Fibroblast of skin of right biceps (primary cell): ENCODE results near the gene OLFM1.

Experiments used
- DNase-seq: peaks from one replicate; pipeline ENCODE4 v3.0.0-alpha.2; 2013

Gene OLFM1

DNA sequence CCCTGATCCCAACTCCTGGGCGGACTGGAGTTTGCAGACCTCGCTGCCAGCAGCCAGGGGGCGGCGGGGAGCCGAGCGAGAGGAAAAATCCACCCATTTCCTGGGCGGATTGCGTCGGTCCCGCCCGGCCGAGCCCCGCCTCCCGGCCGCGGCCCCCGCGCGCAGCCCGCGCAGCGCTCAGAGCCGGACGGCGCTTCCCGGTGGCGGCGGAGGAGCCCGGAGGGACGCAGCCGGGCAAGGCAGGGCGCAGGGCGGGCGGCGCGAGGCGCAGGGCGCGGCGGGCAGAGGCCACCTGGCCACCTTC is at the start of gene OLFM1:
OLFM1 (plus strand) TSS at position 180 of the 304 bp plus-strand sequence. CDS start 322 bp downstream, outside the sequence.
- DNase-seq = peak; percentile 44

DNA sequence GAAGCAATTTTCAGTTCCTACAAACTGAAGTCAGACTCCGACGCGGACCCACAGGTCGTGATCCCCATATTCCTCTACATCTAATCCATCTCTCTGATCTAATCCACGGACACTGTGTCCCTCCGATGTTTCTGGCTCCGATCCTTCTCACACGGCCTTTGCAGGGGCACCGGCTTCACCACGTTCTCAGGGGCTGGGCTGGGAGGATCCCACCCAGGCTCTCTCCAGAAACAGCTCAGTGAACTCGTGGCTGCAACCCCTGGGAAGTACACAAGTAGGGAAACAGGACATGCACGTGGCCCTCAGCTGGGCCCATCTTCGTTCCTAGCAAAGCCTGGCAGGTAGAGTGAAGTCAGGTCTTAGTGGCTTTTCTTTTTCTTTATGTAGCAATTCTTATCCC is 49.1 kb upstream of the OLFM1 start:
- DNase-seq = no peak

DNA sequence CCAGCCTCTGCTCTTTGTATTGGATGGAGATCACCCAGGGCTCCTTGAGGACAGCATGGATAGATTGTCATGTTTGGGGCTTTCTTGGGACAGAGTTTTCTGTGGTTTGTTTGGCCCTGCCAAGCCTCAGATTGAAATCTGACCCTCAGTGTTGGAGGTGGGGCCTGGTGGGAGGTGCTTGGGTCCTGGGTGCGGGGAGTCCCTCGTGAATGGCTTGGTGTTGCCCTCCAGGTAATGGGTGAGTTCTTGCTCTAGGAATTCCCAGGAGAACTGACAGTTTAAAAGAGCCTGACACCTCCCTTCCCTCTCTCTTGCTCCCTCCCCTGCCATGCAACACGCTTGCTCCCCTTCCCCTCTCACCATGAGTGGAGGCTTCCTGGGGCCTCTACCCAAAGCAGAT is 48.6 kb upstream of the OLFM1 start:
- no peak for DNase-seq

- no peak for DNase-seq
Measured at GRCh38 chr9:135039266-135039870, 48.1 kb upstream of the OLFM1 start.

GRCh38 chr9:135039916-135040645 is 47.4 kb upstream of the OLFM1 start:
- no peak for DNase-seq

- no peak for DNase-seq
Measured at GRCh38 chr9:135040892-135041291, 46.6 kb upstream of the OLFM1 start.

DNA sequence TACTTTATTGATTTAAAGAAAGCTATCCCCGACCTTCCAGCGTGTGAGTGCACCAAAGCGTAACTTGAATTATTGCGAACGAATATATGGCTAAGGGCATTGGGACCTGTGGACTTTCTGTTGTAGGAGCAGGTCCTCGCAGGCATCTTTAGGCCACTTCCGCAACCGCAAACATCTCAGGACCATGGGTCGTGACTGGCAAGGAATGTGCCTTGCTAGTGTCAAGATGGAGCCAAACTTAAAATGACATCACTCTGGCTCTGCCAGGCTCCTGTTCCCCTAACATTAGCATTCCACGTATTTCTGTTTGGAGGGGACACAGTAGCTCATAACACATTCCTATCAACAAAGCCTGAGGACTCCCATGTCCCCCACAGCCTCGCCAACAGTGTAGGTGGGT is 44.1 kb upstream of the OLFM1 start:
- no peak for DNase-seq

DNA sequence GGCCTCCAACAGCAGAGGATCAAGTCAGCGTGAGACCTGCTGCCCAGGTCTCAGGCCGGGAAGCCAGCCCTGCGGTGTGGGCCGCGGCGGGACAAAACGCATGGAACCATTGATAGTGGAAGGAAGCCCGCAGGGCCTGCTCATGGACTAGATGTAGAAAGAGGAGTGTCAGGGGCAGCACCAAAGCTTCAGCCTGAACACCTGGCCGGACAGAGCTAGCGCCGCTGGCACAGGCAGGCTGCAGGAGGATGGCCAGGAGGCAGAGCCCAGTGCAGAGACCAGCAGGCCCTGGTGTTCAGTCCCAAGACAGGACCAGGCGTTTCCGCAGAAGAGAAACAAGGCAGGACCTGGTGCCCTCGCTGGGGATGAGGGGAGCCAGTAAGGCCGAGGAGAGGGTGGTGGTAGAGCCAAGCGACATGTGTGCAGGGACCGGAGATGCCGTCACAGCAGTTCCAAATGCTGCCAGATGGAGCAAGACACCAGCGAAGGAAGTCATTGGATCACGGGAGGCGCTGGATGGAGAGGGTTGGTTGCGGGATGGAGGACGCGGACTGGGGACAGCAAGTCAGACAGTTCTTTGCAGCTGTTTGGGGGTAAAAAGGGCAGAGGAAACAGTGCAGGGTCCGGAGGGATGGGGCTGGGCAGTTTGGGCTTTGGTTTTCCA is 42.1 kb upstream of the OLFM1 start:
- no peak for DNase-seq

DNA sequence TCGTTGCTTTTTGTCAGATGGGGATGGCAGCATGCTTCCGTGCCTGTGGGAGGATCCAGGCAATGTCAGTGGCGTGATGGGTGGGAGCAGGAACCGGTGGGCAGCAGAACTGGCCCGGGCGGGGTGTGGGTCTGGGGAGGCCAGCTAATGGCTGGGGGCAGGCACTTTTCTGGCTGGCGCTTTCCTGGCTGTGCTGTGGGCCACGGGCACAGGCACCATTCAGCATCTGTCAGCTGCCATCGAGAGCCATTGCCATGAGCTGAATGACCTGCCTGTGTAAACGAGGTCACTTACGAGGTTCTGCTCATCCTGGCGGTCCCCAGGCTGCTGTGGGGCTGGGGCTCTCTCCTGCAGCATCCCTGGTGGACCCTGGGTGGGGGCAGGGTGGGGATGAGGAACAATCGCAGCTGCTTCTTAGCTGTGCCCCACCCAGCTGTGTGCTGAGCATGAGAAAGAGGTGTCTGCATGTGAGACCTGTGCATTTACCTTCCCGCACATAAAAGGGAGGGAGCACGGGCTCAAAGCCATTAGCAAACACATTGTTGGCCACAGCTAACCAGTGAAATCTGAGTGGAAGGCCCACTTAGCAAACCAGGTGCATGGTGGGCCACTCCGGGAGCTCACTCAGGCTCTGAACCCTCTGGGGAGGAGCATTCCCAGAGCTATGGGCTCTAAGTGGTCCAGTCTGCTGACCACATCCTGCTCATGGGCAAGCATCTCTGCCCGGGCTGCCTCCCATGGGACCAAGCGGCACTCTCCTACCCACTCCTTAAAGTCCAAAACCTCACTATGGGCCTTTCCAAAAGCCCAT is 41.3 kb upstream of the OLFM1 start:
- DNase-seq = no peak

DNA sequence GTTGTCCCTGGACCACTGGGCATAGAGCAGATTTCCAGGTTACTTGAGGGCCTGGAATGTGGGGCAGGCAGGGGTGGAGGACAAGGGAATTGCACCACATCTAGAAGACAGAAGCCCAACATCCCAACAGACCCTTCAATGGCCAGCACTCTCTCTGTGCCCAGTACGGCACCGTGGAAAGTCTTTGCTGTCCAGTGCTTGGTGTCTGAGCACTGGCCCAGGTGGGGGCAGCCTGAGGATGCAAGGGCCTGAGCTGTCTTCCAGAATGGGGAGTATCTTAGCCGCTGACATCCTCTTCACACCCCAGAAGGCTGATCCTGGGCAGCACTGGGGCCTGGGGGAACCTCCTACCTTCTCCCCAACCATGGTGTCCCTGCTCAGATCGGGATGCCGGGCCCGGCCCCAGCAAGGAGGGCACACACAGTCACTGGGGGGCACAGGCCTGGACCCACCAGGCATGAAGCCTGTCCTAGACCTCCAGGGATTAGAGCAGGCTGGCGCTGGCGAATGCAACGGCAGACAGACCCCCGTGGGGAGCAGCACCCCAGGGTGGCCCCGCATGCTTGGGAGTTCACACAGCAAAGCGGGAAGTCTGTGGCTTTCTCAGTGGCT is 40.6 kb upstream of the OLFM1 start:
- DNase-seq = no peak

- DNase-seq = no peak
Measured at GRCh38 chr9:135047521-135047920, 39.9 kb upstream of the OLFM1 start.

- no peak for DNase-seq
Measured at GRCh38 chr9:135048046-135048757, 39.3 kb upstream of the OLFM1 start.

DNA sequence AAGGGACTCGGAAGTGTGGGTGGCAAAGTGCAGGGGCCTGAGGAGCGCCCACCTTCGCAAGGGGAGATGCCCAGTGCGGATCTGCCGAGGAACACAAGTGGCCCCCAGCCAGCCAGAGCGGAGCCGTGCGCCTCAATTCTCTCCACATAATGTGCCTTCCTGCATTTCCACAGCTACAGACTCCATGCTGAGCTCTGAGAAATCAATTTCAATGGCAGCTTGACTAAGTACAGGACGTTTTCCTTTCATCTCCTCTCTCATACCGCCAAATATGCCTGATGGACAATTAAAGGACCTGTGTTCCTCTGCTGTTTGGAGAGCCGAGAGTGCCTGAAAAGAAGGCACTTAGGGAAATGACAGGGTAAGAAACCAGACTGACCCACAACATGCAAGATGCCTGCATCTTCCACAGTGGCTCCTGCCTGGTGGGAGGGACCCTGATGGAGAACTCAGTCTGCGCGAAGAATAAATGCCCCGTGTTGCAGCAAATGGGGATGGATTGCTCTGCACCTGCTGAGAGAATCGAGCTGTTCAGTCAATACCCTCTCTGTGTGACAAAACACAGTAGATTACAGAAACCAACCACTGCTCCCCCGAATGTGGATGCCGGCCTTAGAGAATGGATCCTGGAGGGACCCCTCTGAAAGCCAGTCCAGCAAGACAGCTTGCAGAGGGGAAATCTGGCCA is 38.6 kb upstream of the OLFM1 start:
- no peak for DNase-seq

DNA sequence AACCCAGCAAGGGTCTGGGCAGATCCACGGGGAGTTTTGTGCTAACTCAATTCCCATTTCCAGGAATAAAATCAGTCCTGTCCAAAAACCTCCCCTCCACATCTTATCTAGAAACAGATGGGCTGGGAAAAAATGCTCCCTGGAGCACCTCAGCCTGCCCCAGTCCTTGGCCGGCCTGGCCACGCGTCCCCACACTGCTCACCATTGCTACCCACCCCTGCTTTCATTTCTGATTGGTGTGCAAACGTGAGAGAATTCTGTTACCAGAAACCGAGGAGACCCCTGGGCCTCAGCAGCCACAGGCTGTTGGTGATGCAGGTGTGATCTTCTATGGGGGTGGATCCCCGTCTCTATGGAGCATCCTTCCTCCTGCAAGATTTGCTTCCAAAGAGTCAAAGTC is 38.0 kb upstream of the OLFM1 start:
- DNase-seq = no peak

GRCh38 chr9:135050072-135050990 is 37.1 kb upstream of the OLFM1 start:
- DNase-seq = no peak

- DNase-seq = no peak
Measured at GRCh38 chr9:135051316-135052038, 36.0 kb upstream of the OLFM1 start.

- no peak for DNase-seq
Measured at GRCh38 chr9:135053133-135053532, 34.3 kb upstream of the OLFM1 start.

DNA sequence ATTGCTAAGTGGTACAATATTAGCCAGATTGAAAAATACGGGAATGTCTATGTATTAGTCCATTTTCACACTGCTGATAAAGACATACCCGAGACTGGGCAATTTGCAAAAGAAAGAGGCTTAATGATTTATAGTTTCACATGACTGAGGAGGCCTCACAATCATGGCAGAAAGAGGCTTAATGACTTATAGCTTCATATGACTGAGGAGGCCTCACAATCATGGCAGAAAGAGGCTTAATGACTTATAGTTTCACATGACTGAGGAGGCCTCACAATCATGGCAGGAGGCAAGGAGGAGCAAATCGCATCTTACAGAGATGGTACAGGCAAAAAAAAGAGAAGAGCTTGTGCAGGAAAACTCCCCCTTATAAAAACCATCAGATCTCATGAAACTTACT is 32.3 kb upstream of the OLFM1 start:
- no peak for DNase-seq

DNA sequence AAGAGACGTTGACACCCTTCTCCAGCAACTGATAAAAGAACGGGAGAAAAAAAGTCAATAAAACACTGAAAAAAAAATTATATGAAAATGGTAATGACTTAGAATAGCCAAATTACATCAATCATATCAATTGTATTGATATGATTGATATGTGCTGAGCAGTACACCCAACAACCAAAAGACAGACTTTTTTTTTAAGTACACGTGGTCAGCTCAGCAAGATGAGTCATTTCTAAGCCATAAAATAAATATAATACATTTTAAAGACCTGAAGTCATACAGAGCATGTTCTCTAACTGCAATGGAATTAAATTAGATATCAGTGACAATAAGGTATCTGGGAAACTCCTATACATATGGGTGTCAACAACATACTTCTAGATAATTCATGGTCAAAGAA is 30.9 kb upstream of the OLFM1 start:
- DNase-seq = peak; percentile 1
